Measurements from ENCODE around the gene ACTR5.
"Not testable (repeated sequence)": the region's sequence is repeated elsewhere in the genome, so short reads cannot be mapped to it uniquely, and the experiment has no call there.

The ACTR5 gene

GRCh38 chr20:38790200-38791053 is 42.2 kb downstream of the ACTR5 start:
- no peak overlapping the region for H3K4me3 ChIP-seq (ENCODE audit: low read depth, low read length)
- no peak for DNase-seq (ENCODE audit: low read depth, low spot score)
- no peak for TF ChIP-seq CTCF (IDR thresholded peaks at IDR 0.05; ENCODE audit: insufficient read depth, low read length, missing control alignments)
- ChIA-PET CTCF (interaction anchor here (0.9 to 1.4 kb wide), 3 partner anchors 15 to 145 kb away, joined by 4 to 5 read pairs (median 4); no protein-coding TSS in a partner anchor), POLR2A (interaction anchor here (0.6 kb wide), 1 partner anchor 25 kb away, joined by 3 read pairs; no protein-coding TSS in a partner anchor)

DNA sequence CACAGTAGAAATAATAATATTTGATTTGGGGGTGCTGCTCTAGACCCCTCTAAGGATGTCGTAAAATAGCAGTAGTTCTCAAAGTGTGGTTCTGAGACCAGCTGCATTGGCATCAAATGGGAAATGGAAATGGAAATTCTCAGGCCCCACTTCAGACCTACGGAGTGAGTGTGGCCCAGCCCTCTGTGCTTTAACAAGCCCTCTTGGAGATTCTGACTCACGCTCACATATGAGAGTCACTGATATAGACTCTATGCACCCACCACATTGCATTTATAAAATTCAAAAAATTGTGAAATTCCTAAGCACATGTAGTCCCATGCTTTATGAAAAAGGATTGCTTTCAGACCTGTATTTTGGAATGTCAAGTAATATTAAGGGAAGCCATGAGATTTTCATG is 43.0 kb downstream of the ACTR5 start:
- ChIA-PET POLR2A (interaction anchor here (0.6 kb wide), 1 partner anchor 26 kb away, joined by 3 read pairs; no protein-coding TSS in a partner anchor), CTCF (interaction anchor here (1.3 to 1.4 kb wide), 2 partner anchors 16 to 39 kb away, joined by 4 read pairs; no protein-coding TSS in a partner anchor)
- DNase-seq (ENCODE audit: low read depth, low spot score), result no peak
- no peak overlapping the region for H3K4me3 ChIP-seq (ENCODE audit: low read depth, low read length)
- no peak for TF ChIP-seq CTCF (IDR thresholded peaks at IDR 0.05; ENCODE audit: insufficient read depth, low read length, missing control alignments)

DNA sequence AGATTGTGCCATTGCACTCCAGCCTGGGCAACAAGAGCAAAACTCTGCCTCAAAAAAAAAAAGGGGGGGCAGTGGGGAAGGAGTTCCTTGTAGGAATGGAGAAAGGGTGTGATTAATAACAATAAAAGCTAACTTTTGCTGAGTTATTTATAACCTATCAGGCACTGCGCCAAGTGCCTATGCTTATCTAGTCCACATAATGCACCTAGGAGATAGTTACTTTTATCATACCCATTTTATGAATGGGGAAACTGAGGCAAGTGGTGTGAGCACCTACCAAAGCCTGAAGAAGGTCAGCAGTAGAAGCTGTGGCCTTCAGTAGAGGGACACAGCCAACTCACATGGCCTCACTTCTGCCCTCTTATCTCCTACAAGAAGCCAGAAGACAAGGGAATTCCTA is 43.7 kb downstream of the ACTR5 start:
- POLR2A ChIA-PET, result no interaction called here
- CTCF ChIA-PET, result no interaction called here
- no peak for DNase-seq (ENCODE audit: low read depth, low spot score)
- no peak for TF ChIP-seq CTCF (IDR thresholded peaks at IDR 0.05; ENCODE audit: insufficient read depth, low read length, missing control alignments)
- H3K4me3 ChIP-seq (ENCODE audit: low read depth, low read length), result no peak overlapping the region

- POLR2A ChIA-PET; DNase-seq (ENCODE audit: low read depth, low spot score); H3K4me3 ChIP-seq (ENCODE audit: low read depth, low read length): not testable (repeated sequence)
- CTCF ChIA-PET, result interaction anchor here (1.4 kb wide), 1 partner anchor 43 kb away, joined by 4 read pairs; no protein-coding TSS in a partner anchor
Measured at GRCh38 chr20:38794057-38794456, 45.8 kb downstream of the ACTR5 start.

- CTCF ChIA-PET, result no interaction called here
- no peak for DNase-seq (ENCODE audit: low read depth, low spot score)
- no peak overlapping the region for H3K4me3 ChIP-seq (ENCODE audit: low read depth, low read length)
- no peak for TF ChIP-seq CTCF (IDR thresholded peaks at IDR 0.05; ENCODE audit: insufficient read depth, low read length, missing control alignments)
- POLR2A ChIA-PET, result no interaction called here
Measured at GRCh38 chr20:38798266-38798665, 50.0 kb downstream of the ACTR5 start.

DNA sequence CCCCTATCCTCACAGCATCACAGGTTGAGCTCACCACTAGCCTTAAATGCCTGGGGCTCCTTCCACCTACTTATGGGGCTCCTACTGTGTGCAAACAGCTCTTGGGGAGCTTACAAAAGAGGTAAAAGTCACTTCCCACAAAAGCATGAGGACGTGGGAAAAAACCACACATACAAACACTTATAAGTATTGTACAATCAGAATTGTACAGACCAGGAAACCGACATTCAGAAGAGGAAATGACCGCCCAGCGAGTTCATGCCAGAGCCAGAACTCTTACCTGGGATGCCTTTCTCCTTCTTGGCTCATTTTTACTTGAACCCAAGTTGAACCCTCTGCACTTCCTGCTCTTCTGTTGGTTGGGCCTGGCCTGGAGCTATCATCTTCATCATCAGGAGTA is 50.9 kb downstream of the ACTR5 start:
- ChIA-PET POLR2A (no interaction called here), CTCF (interaction anchor here (1.0 kb wide), 1 partner anchor 67 kb away, joined by 3 read pairs; no protein-coding TSS in a partner anchor)
- no peak for DNase-seq (ENCODE audit: low read depth, low spot score)
- TF ChIP-seq CTCF (IDR thresholded peaks at IDR 0.05; ENCODE audit: insufficient read depth, low read length, missing control alignments), result no peak
- no peak overlapping the region for H3K4me3 ChIP-seq (ENCODE audit: low read depth, low read length)

Data from AG04449 (cell line).